Measurements from ENCODE around the gene DCTN2. TPM values are rescaled to one million over a fixed set of nuclear protein-coding genes. Genes with fewer than 3 reads are reported as not detected.
A peak's percentile ranks its signal among the peaks of the same experiment; 100 is the strongest.

Gene DCTN2
- polyA plus RNA-seq, 1 of the 3 experiments (the other 2 are of a cell fraction) = 122 TPM

DNA sequence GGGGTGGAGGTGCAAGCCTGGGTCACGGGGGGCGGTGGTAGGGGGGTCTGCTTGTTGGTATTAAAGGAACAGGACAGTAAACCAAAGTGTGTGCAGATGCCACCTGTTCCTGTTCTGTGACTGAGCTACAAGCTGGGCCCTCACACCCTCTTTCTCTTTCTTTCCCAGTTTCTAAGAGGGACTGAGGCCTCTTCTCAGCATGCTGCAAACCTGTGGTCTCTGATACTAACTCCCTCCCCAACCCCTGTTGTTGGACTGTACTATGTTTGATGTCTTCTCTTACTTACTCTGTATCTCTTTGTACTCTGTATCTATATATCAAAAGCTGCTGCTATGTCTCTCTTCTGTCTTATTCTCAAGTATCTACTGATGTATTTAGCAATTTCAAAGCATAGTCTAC lies 37.1 kb upstream of the DCTN2 start:
- TF ChIP-seq EP300 (IDR thresholded peaks at IDR 0.05; ENCODE audit: borderline replicate concordance in 1 of 2, low read depth in 1 of 2, low read length in 1 of 2) = no peak
- no peak for TF ChIP-seq TEAD4 (IDR thresholded peaks at IDR 0.05; ENCODE audit: borderline replicate concordance, insufficient read depth)
- no peak for TF ChIP-seq GATA2 (CRISPR knock-in tag; IDR thresholded peaks at IDR 0.05)
- no peak for TF ChIP-seq NRF1 (IDR thresholded peaks at IDR 0.05; ENCODE audit: low read depth, low read length)
- TF ChIP-seq RXRA (IDR thresholded peaks at IDR 0.05; ENCODE audit: borderline replicate concordance, low read depth) = no peak
- TF ChIP-seq FOXJ3 (CRISPR knock-in tag; IDR thresholded peaks at IDR 0.05) = no peak
- TF ChIP-seq CHD2 (IDR thresholded peaks at IDR 0.05; ENCODE audit: low read length, partially characterized antibody) = no peak
- TF ChIP-seq REST (IDR thresholded peaks at IDR 0.05; ENCODE audit: low read depth, low read length) = no peak
- no peak for TF ChIP-seq SMC3 (IDR thresholded peaks at IDR 0.05; ENCODE audit: low read depth, low read length)
- no peak for TF ChIP-seq MXI1 (IDR thresholded peaks at IDR 0.05; ENCODE audit: low read depth, low read length)
- TF ChIP-seq FOXM1 (IDR thresholded peaks at IDR 0.05; ENCODE audit: low read depth) = no peak
- TF ChIP-seq ELF1 (IDR thresholded peaks at IDR 0.05) = no peak
- no peaks in the 10 kb centered on the region for H3F3A ChIP-seq (replicated peaks; ENCODE audit: insufficient read depth)
- no peaks in the 10 kb centered on the region for H3K9me2 ChIP-seq
- H4K20me1 ChIP-seq (ENCODE audit: insufficient read depth) = no peaks in the 10 kb centered on the region
- H3K27ac ChIP-seq (ENCODE audit: low read depth in 2 of 2, low read length in 1 of 2) = no peak overlapping the region
- no peaks in the 10 kb centered on the region for H3K9me3 ChIP-seq
- H3K4me2 ChIP-seq = no peak overlapping the region
- DNase-seq = no peak
- H3K27me3 ChIP-seq (ENCODE audit: insufficient read depth) = no peaks in the 10 kb centered on the region
- H3K4me3 ChIP-seq (ENCODE audit: low read depth in 2 of 2, low read length in 1 of 2) = no peak overlapping the region
- H3K4me1 ChIP-seq (ENCODE audit: control insufficient read depth in 1 of 2, insufficient read depth in 2 of 2, low read depth in 1 of 2, low read length in 1 of 2) = no peaks in the 10 kb centered on the region
- POLR2A ChIA-PET = interaction anchor here (1.2 kb wide), 1 partner anchor 36 kb away, joined by 4 read pairs; no protein-coding TSS in a partner anchor
- H2AFZ ChIP-seq (ENCODE audit: low read depth) = no peak overlapping the region
- CTCF ChIA-PET = interaction anchor here (0.5 to 7.6 kb wide), 40 partner anchors 9 to 1318 kb away, joined by 3 to 298 read pairs (median 7); partner anchors contain the start of genes ARHGEF25, AVIL, B4GALNT1 and COQ10A
- H3K79me2 ChIP-seq (ENCODE audit: insufficient read depth) = no peaks in the 10 kb centered on the region
- H3K36me3 ChIP-seq (replicated peaks in 1 of 2; ENCODE audit: control insufficient read depth in 1 of 2, insufficient read depth in 2 of 2, low read length in 1 of 2) = peaks cover 21 to 56% of the 10 kb centered on the region in 2 experiments
- H3K9ac ChIP-seq = no peak overlapping the region
- WGBS (ENCODE audit: low lambda C conversion rate) = 96% methylated on average over 2 of the region's 2 CpGs

DNA sequence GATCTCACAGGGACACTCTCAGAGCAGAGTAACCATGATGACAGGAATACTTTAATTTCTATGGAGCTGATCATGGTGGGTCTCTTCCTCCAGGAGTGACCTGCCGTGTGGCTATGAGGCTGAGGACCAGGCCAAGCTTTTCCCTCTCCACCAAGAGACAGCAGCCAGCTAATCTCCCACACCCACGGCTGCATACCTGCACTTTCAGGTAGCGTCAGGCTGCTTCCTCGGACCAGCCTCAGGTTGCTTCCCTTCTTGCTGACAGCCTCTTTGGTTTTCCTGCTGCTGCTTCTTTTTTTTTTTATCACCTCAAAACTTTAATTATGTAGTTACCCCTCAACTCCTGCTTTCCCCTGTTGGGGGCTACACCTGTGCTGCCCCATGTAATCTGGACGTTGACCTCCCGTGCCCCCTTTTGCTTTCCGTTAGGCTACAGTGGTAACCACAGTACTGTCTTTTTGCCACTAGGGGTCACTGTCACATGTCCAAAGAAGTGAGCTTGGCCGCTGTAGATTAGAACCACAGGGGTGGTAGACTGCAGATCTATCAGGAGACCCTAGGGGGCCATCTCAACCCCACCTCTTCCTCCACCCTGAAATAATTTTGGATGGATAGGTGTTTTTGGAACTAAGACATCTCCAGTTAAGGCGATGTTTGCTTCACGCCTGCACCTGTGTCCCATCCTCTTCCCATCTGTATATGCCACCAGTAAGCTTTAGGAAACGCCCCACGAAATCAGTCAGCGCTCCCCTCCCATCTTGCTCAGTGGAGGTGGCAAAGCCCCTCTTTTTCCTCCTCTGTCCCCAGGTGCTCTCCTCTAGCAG lies 36.2 kb upstream of the DCTN2 start:
- Histone ChIP-seq H2AFZ (ENCODE audit: low read depth) (no peak overlapping the region), H3K27ac (ENCODE audit: low read depth in 2 of 2, low read length in 1 of 2) (no peak overlapping the region), H3K4me1 (ENCODE audit: control insufficient read depth in 1 of 2, insufficient read depth in 2 of 2, low read depth in 1 of 2, low read length in 1 of 2) (no peaks in the 10 kb centered on the region), H3F3A (replicated peaks; ENCODE audit: insufficient read depth) (no peaks in the 10 kb centered on the region), H3K27me3 (ENCODE audit: insufficient read depth) (no peaks in the 10 kb centered on the region), H3K9me2 (no peaks in the 10 kb centered on the region), H3K79me2 (ENCODE audit: insufficient read depth) (no peaks in the 10 kb centered on the region), H3K4me2 (no peak overlapping the region), H3K4me3 (ENCODE audit: low read depth in 2 of 2, low read length in 1 of 2) (no peak overlapping the region; a peak in 1 of 4 replicates), H3K36me3 (replicated peaks in 1 of 2; ENCODE audit: control insufficient read depth in 1 of 2, insufficient read depth in 2 of 2, low read length in 1 of 2) (peaks cover 21 to 63% of the 10 kb centered on the region in 2 experiments), H3K9ac (no peak overlapping the region), H3K9me3 (no peaks in the 10 kb centered on the region), H4K20me1 (ENCODE audit: insufficient read depth) (no peaks in the 10 kb centered on the region)
- CTCF ChIA-PET = interaction anchor here (0.6 to 7.6 kb wide), 63 partner anchors 10 to 1317 kb away, joined by 3 to 298 read pairs (median 5); partner anchors contain the start of genes ARHGEF25, AVIL, B4GALNT1 and COQ10A
- WGBS (ENCODE audit: low lambda C conversion rate) = 52% methylated on average over 13 of the region's 13 CpGs
- peak; percentile 92 for DNase-seq
- peak; percentile 98 for TF ChIP-seq CTCF (IDR thresholded peaks at IDR 0.05)
- no peak for TF ChIP-seq GABPA (IDR thresholded peaks at IDR 0.05; ENCODE audit: low read depth)
- peak; percentile 97 for TF ChIP-seq RAD21 (IDR thresholded peaks at IDR 0.05; ENCODE audit: low read length)
- no peak for TF ChIP-seq TEAD4 (IDR thresholded peaks at IDR 0.05; ENCODE audit: borderline replicate concordance, insufficient read depth)
- TF ChIP-seq CHD2 (IDR thresholded peaks at IDR 0.05; ENCODE audit: low read length, partially characterized antibody) = peak; percentile 26
- TF ChIP-seq SMC3 (IDR thresholded peaks at IDR 0.05; ENCODE audit: low read depth, low read length) = peak; percentile 85
- POLR2A ChIA-PET = interaction anchor here (1.0 to 1.4 kb wide), 4 partner anchors 9 to 41 kb away, joined by 3 to 7 read pairs (median 4); no protein-coding TSS in a partner anchor
